Cardiac muscle cell (in vitro differentiated cells and primary cell): Measurements from ENCODE around the gene ZNF681. TPM values are rescaled to one million over a fixed set of nuclear protein-coding genes. Genes with fewer than 3 reads are reported as not detected.
A peak's percentile ranks its signal among the peaks of the same experiment; 100 is the strongest.
"Not testable (repeated sequence)": the region's sequence is repeated elsewhere in the genome, so short reads cannot be mapped to it uniquely, and the experiment has no call there.

Source experiments
- DNase-seq, 2 donors: peaks; one replicate each; pipeline versions ENCODE4 v3.0.0 to v3.0.0-alpha.2; 2010 to 2017; ENCODE audit warnings: low read depth in 1 of 2, low spot score in 1 of 2
- H3K27ac ChIP-seq: fragments of 200-600 bp; sonication (generic); 2 replicates; pipeline ENCODE4 v1.5.1; 2016
- H3K27me3 ChIP-seq: fragments of 200-600 bp; sonication (generic); 2 replicates; pipeline ENCODE4 v1.6.0; 2016; ENCODE audit warnings: control low read depth
- H3K36me3 ChIP-seq: fragments of 200-600 bp; sonication (generic); 2 replicates; pipeline ENCODE4 v1.5.1; 2016; ENCODE audit warnings: control low read depth
- H3K4me1 ChIP-seq: fragments of 200-600 bp; sonication (generic); 2 replicates; pipeline ENCODE4 v1.8.1; 2017; ENCODE audit warnings: low read depth, mild to moderate bottlenecking, mixed run types
- H3K4me3 ChIP-seq: fragments of 200-600 bp; sonication (generic); 2 replicates; pipeline ENCODE4 v1.5.1; 2016; ENCODE audit warnings: mild to moderate bottlenecking
- H3K9me3 ChIP-seq: fragments of 200-600 bp; sonication (generic); 2 replicates; pipeline ENCODE4 v1.5.1; 2017; ENCODE audit warnings: low read depth, mild to moderate bottlenecking, control low read depth
- polyA plus RNA-seq: library from polyadenylated mRNA; unstranded; fragments of >200 nt; fragmentation: Nextera tagmentation; extraction: Ambion mirVana; gene quantifications from 2 replicates; pipeline ENCODE4 v1.2.1, GENCODE V29; 2016
- total RNA-seq: library from RNA; depleted of rRNA; stranded (reverse); fragments of >200 nt; gene quantifications from 2 replicates; pipeline ENCODE4 v1.2.3, GENCODE V29; 2016
- TF ChIP-seq, protein P1 (sequence below): IDR thresholded peaks from 2 replicates; pipeline ENCODE4 v1.5.1; 2012; ENCODE audit warnings: low read depth, mild to moderate bottlenecking, low read length

ZNF681 gene
- total and polyA plus RNA-seq, 2 experiments from 2014 or later: 1.4 to 3.2 TPM

DNA sequence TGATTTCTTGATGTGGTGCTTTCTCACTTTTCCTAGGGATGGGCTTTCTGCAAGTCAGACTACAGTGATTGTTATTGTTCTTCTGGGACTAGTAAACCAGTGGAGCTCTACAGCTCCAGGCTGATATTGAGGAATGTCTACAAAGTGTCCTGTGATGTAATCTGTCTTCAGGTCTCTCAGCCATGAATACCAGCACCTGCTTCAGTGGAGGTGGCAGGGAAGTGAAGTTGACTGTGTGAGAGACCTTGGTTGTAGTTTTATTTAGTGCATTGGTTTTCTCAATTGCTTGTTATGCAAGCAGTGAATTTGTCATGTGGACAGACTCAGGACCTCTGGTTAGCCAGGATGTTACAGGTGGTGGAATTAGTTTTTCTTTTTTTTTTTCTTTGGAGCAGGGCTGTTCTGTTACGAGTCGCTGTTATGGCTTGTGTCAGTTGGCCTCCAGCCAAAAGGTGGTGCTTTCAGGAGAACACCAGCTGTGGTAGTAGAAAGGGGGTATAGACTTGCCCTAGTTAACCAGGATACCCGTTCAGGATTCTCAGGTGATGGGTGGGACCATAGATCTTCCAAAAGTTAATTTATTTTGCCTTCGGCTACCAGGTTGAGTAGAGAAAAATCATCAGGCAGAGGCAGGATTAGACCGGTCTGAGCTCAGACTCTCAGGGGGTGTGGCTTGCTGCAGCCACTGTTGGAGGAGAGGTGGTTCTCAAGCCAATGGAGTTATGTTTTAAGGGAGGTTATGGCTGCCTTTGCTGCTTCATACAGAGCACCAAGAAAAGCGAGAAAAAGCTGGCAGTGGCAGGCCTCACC lies 59.8 kb downstream of the ZNF681 start:
- peak in 1 of 2 donors; percentile 19 for DNase-seq
- Histone ChIP-seq H3K27me3 (no peaks in the 10 kb centered on the region), H3K27ac (peak overlapping the region; percentile 10), H3K4me1 (no peaks in the 10 kb centered on the region), H3K4me3 (no peak overlapping the region), H3K36me3 (no peaks in the 10 kb centered on the region), H3K9me3 (no peaks in the 10 kb centered on the region)
- TF ChIP-seq, protein P1, sequence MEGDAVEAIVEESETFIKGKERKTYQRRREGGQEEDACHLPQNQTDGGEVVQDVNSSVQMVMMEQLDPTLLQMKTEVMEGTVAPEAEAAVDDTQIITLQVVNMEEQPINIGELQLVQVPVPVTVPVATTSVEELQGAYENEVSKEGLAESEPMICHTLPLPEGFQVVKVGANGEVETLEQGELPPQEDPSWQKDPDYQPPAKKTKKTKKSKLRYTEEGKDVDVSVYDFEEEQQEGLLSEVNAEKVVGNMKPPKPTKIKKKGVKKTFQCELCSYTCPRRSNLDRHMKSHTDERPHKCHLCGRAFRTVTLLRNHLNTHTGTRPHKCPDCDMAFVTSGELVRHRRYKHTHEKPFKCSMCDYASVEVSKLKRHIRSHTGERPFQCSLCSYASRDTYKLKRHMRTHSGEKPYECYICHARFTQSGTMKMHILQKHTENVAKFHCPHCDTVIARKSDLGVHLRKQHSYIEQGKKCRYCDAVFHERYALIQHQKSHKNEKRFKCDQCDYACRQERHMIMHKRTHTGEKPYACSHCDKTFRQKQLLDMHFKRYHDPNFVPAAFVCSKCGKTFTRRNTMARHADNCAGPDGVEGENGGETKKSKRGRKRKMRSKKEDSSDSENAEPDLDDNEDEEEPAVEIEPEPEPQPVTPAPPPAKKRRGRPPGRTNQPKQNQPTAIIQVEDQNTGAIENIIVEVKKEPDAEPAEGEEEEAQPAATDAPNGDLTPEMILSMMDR: no peak

DNA sequence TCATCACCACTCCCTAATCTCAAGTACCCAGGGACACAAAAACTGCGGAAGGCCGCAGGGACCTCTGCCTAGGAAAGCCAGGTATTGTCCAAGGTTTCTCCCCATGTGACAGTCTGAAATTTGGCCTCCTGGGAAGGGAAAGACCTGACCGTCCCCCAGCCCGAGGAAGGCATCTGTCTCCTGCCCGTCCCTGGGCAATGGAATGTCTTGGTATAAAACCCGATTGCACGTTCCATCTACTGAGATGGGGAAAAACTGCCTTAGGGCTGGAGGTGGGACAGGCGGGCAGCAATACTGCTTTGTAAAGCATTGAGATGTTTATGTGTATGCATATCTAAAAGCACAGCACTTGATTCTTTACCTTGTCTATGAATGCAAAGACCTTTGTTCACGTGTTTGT lies 65.8 kb downstream of the ZNF681 start:
- not testable (repeated sequence) for H3K36me3 ChIP-seq, DNase-seq, H3K4me1 ChIP-seq, H3K27ac ChIP-seq, H3K4me3 ChIP-seq, H3K27me3 ChIP-seq, H3K9me3 ChIP-seq

Other genes with a start within 250 kb of the ZNF681 start
- gene ZNF675, start 71.7 kb downstream of the ZNF681 start, total RNA-seq: 7.4 and 13.9 TPM in 2 replicates
- 7.8 and 11.2 TPM in 2 replicates for gene ZNF675, start 71.7 kb downstream of the ZNF681 start, polyA plus RNA-seq
- gene ZNF726, start 156.0 kb upstream of the ZNF681 start, total RNA-seq: 2.3 and 4.0 TPM in 2 replicates
- gene ZNF726, start 156.0 kb upstream of the ZNF681 start, polyA plus RNA-seq: 0.79 and 1.7 TPM in 2 replicates